ENCODE results near the gene TSHZ2.

Gene TSHZ2

DNA sequence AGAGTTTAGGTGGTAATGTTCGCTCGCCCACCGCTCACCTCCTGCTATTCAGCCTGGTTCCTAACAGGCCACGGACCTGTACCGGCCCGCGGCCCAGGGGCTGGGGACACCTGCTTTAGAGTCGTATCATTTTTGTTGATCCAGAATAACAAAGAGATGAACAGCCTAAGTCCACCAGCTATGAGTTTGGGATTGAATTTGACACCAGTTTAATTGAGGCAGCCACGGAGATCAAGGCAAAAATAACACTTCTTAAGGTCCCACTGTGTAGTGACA lies 108.5 kb downstream of the TSHZ2 start:
- Histone ChIP-seq H3K36me3 (ENCODE audit: control insufficient read depth, insufficient read depth, low read length) (no peaks in the 10 kb centered on the region), H3K4me3 (replicated peaks; ENCODE audit: low read depth, low read length) (no peak overlapping the region), H3K27me3 (replicated peaks; ENCODE audit: control insufficient read depth, insufficient read depth, low read length) (no peaks in the 10 kb centered on the region; the same call in 1 of the 2 replicates)
- TF ChIP-seq, protein P1, sequence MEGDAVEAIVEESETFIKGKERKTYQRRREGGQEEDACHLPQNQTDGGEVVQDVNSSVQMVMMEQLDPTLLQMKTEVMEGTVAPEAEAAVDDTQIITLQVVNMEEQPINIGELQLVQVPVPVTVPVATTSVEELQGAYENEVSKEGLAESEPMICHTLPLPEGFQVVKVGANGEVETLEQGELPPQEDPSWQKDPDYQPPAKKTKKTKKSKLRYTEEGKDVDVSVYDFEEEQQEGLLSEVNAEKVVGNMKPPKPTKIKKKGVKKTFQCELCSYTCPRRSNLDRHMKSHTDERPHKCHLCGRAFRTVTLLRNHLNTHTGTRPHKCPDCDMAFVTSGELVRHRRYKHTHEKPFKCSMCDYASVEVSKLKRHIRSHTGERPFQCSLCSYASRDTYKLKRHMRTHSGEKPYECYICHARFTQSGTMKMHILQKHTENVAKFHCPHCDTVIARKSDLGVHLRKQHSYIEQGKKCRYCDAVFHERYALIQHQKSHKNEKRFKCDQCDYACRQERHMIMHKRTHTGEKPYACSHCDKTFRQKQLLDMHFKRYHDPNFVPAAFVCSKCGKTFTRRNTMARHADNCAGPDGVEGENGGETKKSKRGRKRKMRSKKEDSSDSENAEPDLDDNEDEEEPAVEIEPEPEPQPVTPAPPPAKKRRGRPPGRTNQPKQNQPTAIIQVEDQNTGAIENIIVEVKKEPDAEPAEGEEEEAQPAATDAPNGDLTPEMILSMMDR (IDR thresholded peaks at IDR 0.05; ENCODE audit: insufficient read depth, low read length, poor library complexity, severe bottlenecking) = no peak
- DNase-seq (ENCODE audit: extremely low read depth, insufficient read length) = no peak

DNA sequence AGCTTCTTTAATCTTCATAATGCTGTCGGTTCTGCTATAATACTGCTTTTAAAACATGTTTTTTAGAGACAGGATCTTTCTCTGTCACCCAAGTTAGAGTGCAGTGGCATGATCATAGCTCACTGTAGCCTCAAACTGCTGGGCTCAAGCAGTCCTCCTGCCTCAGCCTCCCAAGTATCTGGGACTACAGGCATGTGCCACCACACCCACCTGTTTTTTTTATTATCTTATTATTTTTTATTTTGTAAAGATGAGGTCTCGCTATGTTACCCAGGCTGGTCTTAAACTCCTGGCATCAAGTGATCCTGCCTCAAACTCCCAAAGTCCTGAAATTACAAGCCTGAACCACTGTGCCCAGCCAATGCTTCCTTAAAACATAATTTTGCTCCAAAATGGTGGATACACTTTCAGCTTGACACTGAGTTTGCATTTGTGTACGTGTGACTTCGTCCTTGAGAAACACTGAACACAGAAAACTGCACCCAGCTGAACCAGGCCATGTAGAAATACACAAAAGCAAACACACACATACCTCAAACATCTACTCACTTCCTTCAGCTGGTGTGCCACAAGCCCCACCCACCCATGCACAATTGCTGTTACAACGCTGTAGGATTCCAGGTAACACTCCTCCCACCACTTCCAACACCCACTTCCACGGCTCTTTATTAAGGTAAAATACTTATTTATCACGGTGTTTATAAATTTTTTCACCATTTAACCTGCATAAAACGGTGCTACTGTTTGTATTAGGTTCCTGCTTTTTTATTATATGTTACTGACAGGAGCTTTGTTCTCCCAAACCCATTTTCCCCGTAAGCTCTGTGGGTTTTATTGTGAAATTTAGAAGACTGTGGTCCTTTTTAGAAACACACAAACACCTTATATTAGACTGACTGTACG lies 109.1 kb downstream of the TSHZ2 start:
- no peaks in the 10 kb centered on the region for H3K36me3 ChIP-seq (ENCODE audit: control insufficient read depth, insufficient read depth, low read length)
- H3K4me3 ChIP-seq (replicated peaks; ENCODE audit: low read depth, low read length) = no peak overlapping the region
- TF ChIP-seq, protein P1 (IDR thresholded peaks at IDR 0.05; ENCODE audit: insufficient read depth, low read length, poor library complexity, severe bottlenecking) = no peak
- DNase-seq (ENCODE audit: extremely low read depth, insufficient read length) = no peak
- H3K27me3 ChIP-seq (replicated peaks; ENCODE audit: control insufficient read depth, insufficient read depth, low read length) = no peaks in the 10 kb centered on the region; the same call in 1 of the 2 replicates

DNA sequence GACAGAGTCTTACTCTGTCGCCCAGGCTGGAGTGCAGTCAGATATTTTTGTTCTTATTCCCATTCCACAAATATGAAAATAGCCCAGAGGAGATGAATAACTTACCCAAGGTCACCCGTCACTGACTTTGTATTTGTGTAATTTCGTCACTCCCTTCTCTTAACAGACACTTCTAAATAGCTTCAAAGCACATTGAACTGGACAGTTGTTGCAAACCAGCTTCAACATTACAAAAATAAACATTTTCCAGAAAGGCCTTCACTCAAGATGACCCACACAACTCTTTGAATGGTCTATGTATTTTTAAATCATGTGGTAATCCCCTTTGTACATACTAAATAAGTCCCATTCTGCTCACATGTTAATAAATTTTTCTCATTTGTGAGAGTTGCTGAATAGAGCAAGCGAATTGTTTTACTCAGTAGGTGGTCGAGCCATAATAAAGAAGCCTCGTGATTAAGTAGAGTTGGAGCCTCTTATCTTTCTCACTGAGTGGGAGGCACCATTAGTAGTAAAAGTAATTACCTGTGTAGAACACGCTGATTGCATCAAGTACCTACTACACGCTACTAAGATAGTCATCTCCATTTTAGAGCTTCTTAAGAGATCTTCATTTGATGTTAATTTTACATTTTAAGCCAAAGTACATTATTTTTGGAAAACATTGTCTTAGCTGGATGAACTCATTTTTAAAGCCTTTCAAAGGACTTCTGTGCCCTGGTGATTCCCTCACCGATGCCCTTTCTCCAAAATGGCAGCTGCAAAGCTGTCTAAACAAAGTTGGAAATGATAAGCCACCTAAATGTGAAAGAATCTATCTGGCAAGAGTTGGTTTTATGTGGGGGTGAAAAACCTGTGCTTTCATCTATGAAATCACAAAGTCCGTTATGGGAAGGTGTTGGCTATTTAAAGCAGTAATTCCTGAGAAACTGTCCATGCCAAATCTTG lies 110.0 kb downstream of the TSHZ2 start:
- Histone ChIP-seq H3K36me3 (ENCODE audit: control insufficient read depth, insufficient read depth, low read length) (no peaks in the 10 kb centered on the region), H3K27me3 (replicated peaks; ENCODE audit: control insufficient read depth, insufficient read depth, low read length) (no peaks in the 10 kb centered on the region; the same call in 1 of the 2 replicates), H3K4me3 (replicated peaks; ENCODE audit: low read depth, low read length) (no peak overlapping the region)
- DNase-seq (ENCODE audit: extremely low read depth, insufficient read length) = no peak
- TF ChIP-seq, protein P1 (IDR thresholded peaks at IDR 0.05; ENCODE audit: insufficient read depth, low read length, poor library complexity, severe bottlenecking) = no peak

DNA sequence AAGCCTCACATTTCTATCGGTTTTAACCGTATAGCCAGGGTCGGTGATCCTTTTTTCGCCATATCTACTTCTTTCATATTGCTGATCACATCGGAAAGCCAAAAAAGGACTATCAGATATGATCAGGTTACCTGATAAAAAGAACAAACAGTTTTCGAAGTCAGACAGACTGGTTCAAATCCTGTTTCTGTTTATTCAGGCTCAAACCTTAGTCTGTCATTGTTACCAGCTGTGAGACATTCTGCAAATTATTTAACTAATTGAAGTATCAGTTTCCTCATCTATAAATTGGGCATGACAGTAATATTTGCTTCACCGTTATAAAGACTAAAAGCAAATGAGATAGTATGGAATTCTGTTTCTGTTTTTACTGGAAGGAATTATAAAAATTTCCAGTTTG lies 111.3 kb downstream of the TSHZ2 start:
- TF ChIP-seq, protein P1 (IDR thresholded peaks at IDR 0.05; ENCODE audit: insufficient read depth, low read length, poor library complexity, severe bottlenecking) = no peak
- no peak for DNase-seq (ENCODE audit: extremely low read depth, insufficient read length)
- Histone ChIP-seq H3K4me3 (replicated peaks; ENCODE audit: low read depth, low read length) (no peak overlapping the region), H3K36me3 (ENCODE audit: control insufficient read depth, insufficient read depth, low read length) (no peaks in the 10 kb centered on the region), H3K27me3 (replicated peaks; ENCODE audit: control insufficient read depth, insufficient read depth, low read length) (no peaks in the 10 kb centered on the region; the same call in 1 of the 2 replicates)

DNA sequence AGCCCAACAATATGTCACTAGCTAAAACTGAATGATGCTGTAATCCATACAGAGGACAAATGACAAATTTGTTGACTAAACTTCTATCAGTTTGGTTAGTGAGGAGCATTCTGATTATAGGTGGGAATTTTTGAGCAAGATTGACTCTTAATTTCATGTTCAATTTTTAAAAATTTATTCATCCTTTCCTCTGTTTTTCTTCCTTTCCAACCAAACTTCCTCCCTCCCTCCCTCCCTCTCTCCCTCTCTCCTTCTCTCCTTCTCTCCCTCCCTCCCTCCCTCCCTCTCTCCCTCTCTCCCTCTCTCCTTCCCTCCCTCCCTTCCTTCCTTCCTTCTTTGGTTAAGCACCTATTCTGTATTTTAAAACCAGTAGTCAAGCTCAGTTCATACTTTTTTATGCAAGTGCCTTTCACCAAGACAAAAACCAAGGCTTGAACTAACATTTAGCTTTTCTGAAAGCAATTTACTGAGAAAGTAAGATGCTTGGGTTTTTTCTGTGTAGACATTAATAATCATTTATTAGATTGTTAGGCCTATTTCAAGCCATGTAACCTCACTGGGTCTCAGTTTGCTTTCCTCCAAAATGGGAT lies 112.3 kb downstream of the TSHZ2 start:
- H3K27me3 ChIP-seq (replicated peaks; ENCODE audit: control insufficient read depth, insufficient read depth, low read length) = no peaks in the 10 kb centered on the region
- no peak for DNase-seq (ENCODE audit: extremely low read depth, insufficient read length)
- TF ChIP-seq, protein P1 (IDR thresholded peaks at IDR 0.05; ENCODE audit: insufficient read depth, low read length, poor library complexity, severe bottlenecking) = no peak
- H3K36me3 ChIP-seq (ENCODE audit: control insufficient read depth, insufficient read depth, low read length) = no peaks in the 10 kb centered on the region
- H3K4me3 ChIP-seq (replicated peaks; ENCODE audit: low read depth, low read length) = no peak overlapping the region
